H9 (cell line): Measurements from ENCODE around the gene NRP2. TPM values are rescaled to one million over a fixed set of nuclear protein-coding genes. Genes with fewer than 3 reads are reported as not detected.

Experiments
- DNase-seq: peaks from one replicate; pipeline ENCODE4 v3.0.0-alpha.2; 2017
- H2AFZ ChIP-seq: one replicate; pipeline ENCODE4 v1.6.1; 2013; ENCODE audit warnings: mild to moderate bottlenecking, low read length, control low read depth, moderate library complexity
- H2AK5ac ChIP-seq: 2 replicates; pipeline ENCODE4 v1.6.1; 2013; ENCODE audit warnings: low read length, control low read depth, mixed read lengths; ENCODE audit not compliant: insufficient read length
- H2BK120ac ChIP-seq: one replicate; pipeline ENCODE4 v1.6.1; 2013; ENCODE audit warnings: low read depth, mild to moderate bottlenecking, low read length, control low read depth, inconsistent platforms; ENCODE audit not compliant: poor library complexity, severe bottlenecking
- H2BK12ac ChIP-seq: 2 replicates; pipeline ENCODE4 v1.6.1; 2013; ENCODE audit warnings: low read length, control low read depth, mixed read lengths, low read depth; ENCODE audit not compliant: insufficient read length
- H2BK15ac ChIP-seq: 2 replicates; pipeline ENCODE4 v1.6.1; 2013; ENCODE audit warnings: low read depth, low read length, control low read depth
- H2BK20ac ChIP-seq: one replicate; pipeline ENCODE4 v1.6.1; 2013; ENCODE audit warnings: low read depth, mild to moderate bottlenecking, low read length, control low read depth, inconsistent platforms; ENCODE audit not compliant: poor library complexity, severe bottlenecking
- H2BK5ac ChIP-seq: 2 replicates; pipeline ENCODE4 v1.6.1; 2013; ENCODE audit warnings: low read length, control low read depth, mixed read lengths; ENCODE audit not compliant: insufficient read length
- H3K14ac ChIP-seq: 2 replicates; pipeline ENCODE4 v1.6.1; 2013; ENCODE audit warnings: low read length, control low read depth; ENCODE audit not compliant: insufficient read depth
- H3K18ac ChIP-seq: 2 replicates; pipeline ENCODE4 v1.6.1; 2013; ENCODE audit warnings: low read depth, mild to moderate bottlenecking, mixed read lengths, low read length, control low read depth; ENCODE audit not compliant: insufficient read length
- H3K23ac ChIP-seq: 2 replicates; pipeline ENCODE4 v1.6.1; 2013; ENCODE audit warnings: low read length, control low read depth, mixed read lengths, low read depth; ENCODE audit not compliant: insufficient read length
- H3K23me2 ChIP-seq: 2 replicates; pipeline ENCODE4 v1.6.1; 2013; ENCODE audit warnings: low read depth, mild to moderate bottlenecking, mixed read lengths, low read length, control low read depth; ENCODE audit not compliant: insufficient read length, poor library complexity, severe bottlenecking
- H3K27ac ChIP-seq: 2 replicates; pipeline ENCODE4 v1.5.1; 2013; ENCODE audit warnings: low read length, control low read depth, mixed read lengths, low read depth; ENCODE audit not compliant: insufficient read length
- H3K27me3 ChIP-seq: 2 replicates; pipeline ENCODE4 v1.6.1; 2013; ENCODE audit warnings: low read length, control low read depth, inconsistent platforms; ENCODE audit not compliant: insufficient read depth
- H3K4ac ChIP-seq: 2 replicates; pipeline ENCODE4 v1.6.1; 2013; ENCODE audit warnings: low read depth, mild to moderate bottlenecking, control low read depth, inconsistent platforms, low read length, moderate library complexity
- H3K4me1 ChIP-seq: 2 replicates; pipeline ENCODE4 v1.6.1; 2013; ENCODE audit warnings: low read length, control low read depth, inconsistent platforms; ENCODE audit not compliant: insufficient read depth
- H3K4me2 ChIP-seq: 2 replicates; pipeline ENCODE4 v1.6.1; 2013; ENCODE audit warnings: low read length, control low read depth, mixed read lengths; ENCODE audit not compliant: insufficient read length, insufficient read depth
- H3K56ac ChIP-seq: 2 replicates; pipeline ENCODE4 v1.6.1; 2013; ENCODE audit warnings: low read depth, mild to moderate bottlenecking, mixed read lengths, low read length, control low read depth; ENCODE audit not compliant: insufficient read length
- H3K79me1 ChIP-seq: 2 replicates; pipeline ENCODE4 v1.6.1; 2013; ENCODE audit warnings: low read depth, mild to moderate bottlenecking, moderate library complexity, low read length, control low read depth, inconsistent platforms; ENCODE audit not compliant: insufficient read depth, poor library complexity, severe bottlenecking
- H3K79me2 ChIP-seq: 2 replicates; pipeline ENCODE4 v1.6.1; 2013; ENCODE audit warnings: low read length, control low read depth, inconsistent platforms; ENCODE audit not compliant: insufficient read depth
- H3K9ac ChIP-seq: 2 replicates; pipeline ENCODE4 v1.6.1; 2013; ENCODE audit warnings: low read length, control low read depth, mixed read lengths; ENCODE audit not compliant: insufficient read length; ENCODE audit errors: extremely low read depth
- H3K9me3 ChIP-seq: one replicate; pipeline ENCODE4 v1.6.1; 2013; ENCODE audit warnings: low read depth, low read length, inconsistent platforms; ENCODE audit not compliant: control insufficient read depth
- H3T11ph ChIP-seq: one replicate; pipeline ENCODE4 v1.6.1; 2013; ENCODE audit warnings: mild to moderate bottlenecking, low read length, control low read depth, inconsistent platforms
- H4K20me1 ChIP-seq: one replicate; pipeline ENCODE4 v1.6.1; 2013; ENCODE audit not compliant: control insufficient read depth, insufficient read length, insufficient read depth
- H4K5ac ChIP-seq: 2 replicates; pipeline ENCODE4 v1.6.1; 2013; ENCODE audit warnings: low read depth, mild to moderate bottlenecking, mixed read lengths, low read length, control low read depth; ENCODE audit not compliant: insufficient read length
- H4K8ac ChIP-seq: replicated peaks from 2 replicates; pipeline ENCODE4 v1.6.1; 2013; ENCODE audit warnings: low read length, control low read depth, mixed read lengths, low read depth; ENCODE audit not compliant: insufficient read length
- H4K91ac ChIP-seq: 2 replicates; pipeline ENCODE4 v1.6.1; 2013; ENCODE audit warnings: low read depth, mild to moderate bottlenecking, moderate library complexity, mixed read lengths, low read length, control low read depth; ENCODE audit not compliant: insufficient read length
- H3K27ac Mint-ChIP-seq, 3 experiments: 2 replicates in 2 of 3; 3 replicates in 1 of 3; pipeline ENCODE4 v1.8.0; 2020 to 2021; ENCODE audit warnings: mixed read lengths in 3 of 3, mild to moderate bottlenecking in 1 of 3, moderate library complexity in 1 of 3
- H3K27me3 Mint-ChIP-seq: 2 replicates; pipeline ENCODE4 v1.8.0; 2021; ENCODE audit warnings: low read depth, mild to moderate bottlenecking, moderate library complexity, mixed read lengths
- H3K36me3 Mint-ChIP-seq, 3 experiments: 2 replicates in 2 of 3; 3 replicates in 1 of 3; pipeline ENCODE4 v1.8.0; 2020 to 2021; ENCODE audit warnings: low read depth in 3 of 3, mixed read lengths in 3 of 3; ENCODE audit not compliant: insufficient read depth in 1 of 3
- H3K4me1 Mint-ChIP-seq, 2 experiments: 2 replicates each; pipeline ENCODE4 v1.8.0; 2020; ENCODE audit warnings: mixed read lengths in 2 of 2
- H3K4me3 Mint-ChIP-seq, 2 experiments: 2 replicates in 1 of 2; 3 replicates in 1 of 2; pipeline ENCODE4 v1.8.0; 2020 to 2021; ENCODE audit warnings: mild to moderate bottlenecking in 2 of 2, mixed read lengths in 2 of 2, moderate library complexity in 1 of 2
- H3K9me3 Mint-ChIP-seq, 2 experiments: 2 replicates in 1 of 2; 3 replicates in 1 of 2; pipeline ENCODE4 v1.8.0; 2020; ENCODE audit warnings: mild to moderate bottlenecking in 2 of 2, mixed read lengths in 2 of 2, moderate library complexity in 1 of 2
- CTCF ChIP-seq: fragments of 200-600 bp; sonication (generic); conservative IDR thresholded peaks from 3 replicates; pipeline ENCODE4 v1.8.0; 2021; ENCODE audit warnings: antibody characterized with exemption, mild to moderate bottlenecking
- WGBS: extraction: QIAGEN DNeasy Blood & Tissue Kit; methylation state at CpG from one replicate; pipeline ENCODE4 v1.1.7; 2013; ENCODE audit warnings: missing lambda C conversion rate, low lambda C conversion rate, mixed read lengths; ENCODE audit not compliant: insufficient read length; ENCODE audit errors: extremely low coverage; 5-methylcytosine and 5-hydroxymethylcytosine counted together
- total RNA-seq: library from RNA; stranded (reverse); gene quantifications from 2 replicates; pipeline ENCODE4 v1.2.1, GENCODE V29; 2021

Gene NRP2
- total RNA-seq, 1 experiment from 2014 or later, result 19.7 TPM

- Histone ChIP-seq H3K4me2 (no peak overlapping the region), H2BK20ac (no peak overlapping the region), H3K9ac (no peak overlapping the region), H4K8ac (no peak overlapping the region), H3T11ph (no peak overlapping the region), H4K20me1 (no peaks in the 10 kb centered on the region), H3K27ac (no peak overlapping the region), H3K79me1 (no peaks in the 10 kb centered on the region), H2AK5ac (no peak overlapping the region), H3K4ac (no peak overlapping the region), H2BK120ac (no peak overlapping the region), H2BK15ac (no peak overlapping the region), H4K5ac (no peak overlapping the region), H3K79me2 (no peaks in the 10 kb centered on the region), H4K91ac (no peak overlapping the region), H3K18ac (no peak overlapping the region), H3K23me2 (no peaks in the 10 kb centered on the region), H3K9me3 (no peaks in the 10 kb centered on the region), H2AFZ (no peak overlapping the region), H2BK12ac (no peak overlapping the region), H2BK5ac (no peak overlapping the region), H3K4me1 (peaks cover 14% of the 10 kb centered on the region; the same call in 1 of the 2 replicates), H3K27me3 (no peaks in the 10 kb centered on the region; the same call in 1 of the 2 replicates), H3K56ac (no peak overlapping the region), H3K14ac (no peak overlapping the region), H3K23ac (no peak overlapping the region)
- Mint-ChIP-seq H3K27ac (no peak overlapping the region), H3K9me3 (no peaks in the 10 kb centered on the region), H3K4me3 (no peak overlapping the region), H3K36me3 (peaks cover 12 to 21% (median 16%) of the 10 kb centered on the region in 3 experiments; a peak in 6 of 7 replicates), H3K27me3 (no peaks in the 10 kb centered on the region), H3K4me1 (peaks cover 35 to 47% of the 10 kb centered on the region in 2 experiments)
- DNase-seq, result no peak
- no peak for TF ChIP-seq CTCF
- WGBS, result no CpG with 5 or more reads among the region's 3 CpGs
Observed at GRCh38 chr2:205750797-205751196, 68.5 kb downstream of the NRP2 start.
